CD4-positive, alpha-beta T cell treated with Interleukin-17A for 4 hours (primary cell): Measurements from ENCODE around the gene E2F6.

Source experiments
- DNase-seq: peaks from one replicate; pipeline ENCODE4 v3.0.0-alpha.2; 2020; ENCODE audit warnings: mixed read lengths

The E2F6 gene, protein sequence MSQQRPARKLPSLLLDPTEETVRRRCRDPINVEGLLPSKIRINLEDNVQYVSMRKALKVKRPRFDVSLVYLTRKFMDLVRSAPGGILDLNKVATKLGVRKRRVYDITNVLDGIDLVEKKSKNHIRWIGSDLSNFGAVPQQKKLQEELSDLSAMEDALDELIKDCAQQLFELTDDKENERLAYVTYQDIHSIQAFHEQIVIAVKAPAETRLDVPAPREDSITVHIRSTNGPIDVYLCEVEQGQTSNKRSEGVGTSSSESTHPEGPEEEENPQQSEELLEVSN

DNA sequence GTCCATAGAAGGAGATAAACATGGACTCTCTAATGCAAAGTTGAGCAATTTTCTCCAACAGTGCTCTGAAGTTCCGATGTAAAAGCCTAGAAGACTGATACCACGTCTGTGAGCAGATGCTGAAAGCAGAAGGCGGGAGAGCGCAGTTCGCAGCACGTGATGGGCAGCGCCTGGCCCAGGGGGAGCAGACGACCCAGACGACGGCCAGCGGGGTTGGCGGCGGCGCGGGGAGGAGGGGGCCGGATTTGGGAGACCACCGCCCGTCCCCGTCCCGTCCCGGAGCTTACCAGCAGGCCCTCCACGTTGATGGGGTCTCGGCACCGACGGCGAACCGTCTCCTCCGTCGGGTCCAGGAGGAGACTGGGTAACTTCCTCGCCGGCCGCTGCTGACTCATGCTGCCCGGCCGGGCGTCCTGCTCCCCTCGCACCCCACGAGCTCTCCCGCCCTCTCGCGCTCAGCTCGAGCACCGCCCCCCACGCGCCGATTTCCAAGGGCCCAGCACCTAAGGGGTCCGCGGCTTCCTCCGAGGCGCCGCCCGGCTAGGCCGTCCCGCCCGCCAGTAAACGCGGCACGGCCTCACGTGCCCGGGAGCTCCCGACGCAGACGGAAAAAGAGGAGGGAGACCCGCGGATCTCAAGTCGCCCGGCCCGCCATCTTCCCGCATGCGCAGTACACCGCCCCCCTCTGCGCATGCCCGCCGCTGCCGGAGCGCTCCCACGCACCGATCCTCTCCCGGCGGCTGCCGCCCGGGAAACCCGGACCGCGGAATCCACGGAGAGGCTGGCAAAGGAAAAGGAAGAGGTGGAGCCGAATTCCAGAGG is at the start of gene E2F6:
TSS of gene E2F6 (minus strand) at position 677 of the 822 bp plus-strand sequence. CDS start at position 395, 282 bp downstream.
- peak; percentile 85 for DNase-seq

DNA sequence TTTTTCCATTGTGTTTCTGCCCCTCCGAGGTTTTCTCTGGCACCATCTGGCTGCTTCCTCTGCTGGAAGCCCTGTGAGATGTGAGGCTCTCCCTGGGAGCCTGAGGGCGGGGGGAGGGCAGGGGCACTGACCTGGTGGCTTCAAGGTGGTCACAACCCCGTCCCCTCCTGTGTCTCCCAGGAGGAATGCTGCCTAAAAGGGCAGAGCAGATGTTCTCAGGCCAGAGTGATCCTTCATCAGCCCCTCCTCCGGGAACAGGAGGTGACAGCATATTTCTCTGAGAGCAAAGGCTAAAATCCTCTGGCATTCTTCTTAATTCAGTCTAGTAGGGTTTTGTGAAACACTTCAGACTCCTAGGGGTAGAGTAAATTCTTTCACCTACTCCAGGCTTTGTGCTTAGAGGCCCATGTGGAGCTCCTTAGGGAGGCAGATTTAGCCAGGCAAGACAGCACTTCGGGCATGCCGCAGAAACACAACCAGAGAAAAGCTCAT is 49.6 kb upstream of the E2F6 start:
- no peak for DNase-seq

DNA sequence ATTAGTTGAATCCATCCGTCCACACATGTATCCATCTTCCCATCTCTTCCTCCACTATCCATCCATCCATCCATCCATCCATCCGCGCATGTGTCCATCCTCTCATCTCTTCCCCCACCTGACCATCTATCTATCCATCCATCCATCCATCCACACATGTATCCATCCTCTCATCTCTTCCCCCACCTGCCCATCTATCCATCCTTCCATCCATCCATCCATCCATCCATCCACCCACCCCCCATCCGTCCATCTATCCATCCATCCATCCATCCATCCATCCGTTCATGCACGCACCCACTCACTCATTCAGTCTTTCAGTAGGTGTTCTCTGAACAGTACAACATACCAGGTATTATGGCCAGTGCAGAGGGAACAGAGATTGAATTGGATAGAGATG is 48.9 kb upstream of the E2F6 start:
- DNase-seq = no peak

DNA sequence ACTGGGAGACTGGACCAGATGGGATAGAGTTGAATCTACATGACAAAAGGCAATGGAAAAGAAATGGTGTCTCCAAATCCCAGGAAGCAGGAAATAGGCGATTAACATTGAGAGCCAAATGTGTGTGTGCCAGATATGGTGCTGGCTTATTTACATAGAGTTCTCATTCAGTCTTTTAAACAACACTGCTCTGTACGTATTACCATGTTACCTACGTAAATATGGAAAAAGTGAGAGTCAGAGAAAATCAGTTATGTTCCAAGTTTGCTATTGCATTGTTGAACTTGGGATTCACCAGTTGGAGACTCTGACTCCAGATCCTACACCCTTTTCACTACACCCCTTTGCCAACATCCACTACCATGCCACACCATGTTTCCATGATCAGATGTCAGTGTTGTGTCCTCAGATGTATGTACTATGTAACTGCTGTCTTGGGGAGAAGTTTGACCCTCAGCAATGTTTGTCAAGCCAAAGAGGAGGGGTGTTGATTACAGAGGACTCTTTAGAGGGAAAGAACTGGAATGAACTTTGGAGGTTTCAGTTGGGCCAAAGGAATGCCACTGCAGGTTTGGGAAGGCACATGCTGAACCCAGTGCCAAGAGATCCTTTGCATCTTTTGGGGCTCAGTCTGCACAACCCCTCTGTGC is 48.2 kb upstream of the E2F6 start:
- DNase-seq = no peak

DNA sequence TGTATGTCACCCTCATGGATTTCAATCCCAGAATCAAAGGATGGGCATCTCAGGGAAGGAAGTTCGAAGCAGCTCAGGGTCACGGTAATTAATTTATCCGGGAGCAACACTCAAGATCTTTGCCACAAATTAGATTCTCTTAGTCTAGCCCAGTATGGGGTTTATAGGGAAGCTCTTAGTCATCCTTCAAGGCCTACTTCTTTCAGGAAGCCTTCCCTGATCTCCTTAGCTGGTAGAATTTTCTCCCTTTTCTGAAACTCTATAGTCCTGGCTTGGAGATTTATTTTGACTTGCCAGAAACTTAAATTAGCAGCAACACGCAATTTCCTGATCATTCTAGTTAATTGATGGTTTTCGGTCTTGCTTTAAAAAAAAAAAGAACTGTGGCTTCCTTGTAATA is 47.4 kb upstream of the E2F6 start:
- DNase-seq = no peak

DNA sequence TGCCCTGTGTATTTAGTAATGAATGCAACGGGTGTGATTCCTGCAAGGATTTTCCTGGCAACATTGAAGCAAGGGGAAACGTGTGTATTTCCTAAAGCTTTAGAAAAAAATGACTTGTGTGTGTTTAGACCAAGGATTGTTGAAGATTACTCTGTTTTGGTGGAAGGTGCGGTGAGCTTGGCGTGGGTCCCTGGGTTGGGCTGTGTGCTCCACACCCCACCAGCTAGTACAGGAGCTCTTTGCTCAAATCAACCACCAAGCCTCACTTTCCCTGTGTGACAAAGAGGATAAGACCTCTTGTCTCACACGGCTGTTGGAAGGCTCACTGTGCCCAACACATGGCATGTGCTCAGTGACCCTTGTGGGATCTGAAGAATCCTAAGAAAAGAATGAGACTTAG is 46.5 kb upstream of the E2F6 start:
- no peak for DNase-seq

DNA sequence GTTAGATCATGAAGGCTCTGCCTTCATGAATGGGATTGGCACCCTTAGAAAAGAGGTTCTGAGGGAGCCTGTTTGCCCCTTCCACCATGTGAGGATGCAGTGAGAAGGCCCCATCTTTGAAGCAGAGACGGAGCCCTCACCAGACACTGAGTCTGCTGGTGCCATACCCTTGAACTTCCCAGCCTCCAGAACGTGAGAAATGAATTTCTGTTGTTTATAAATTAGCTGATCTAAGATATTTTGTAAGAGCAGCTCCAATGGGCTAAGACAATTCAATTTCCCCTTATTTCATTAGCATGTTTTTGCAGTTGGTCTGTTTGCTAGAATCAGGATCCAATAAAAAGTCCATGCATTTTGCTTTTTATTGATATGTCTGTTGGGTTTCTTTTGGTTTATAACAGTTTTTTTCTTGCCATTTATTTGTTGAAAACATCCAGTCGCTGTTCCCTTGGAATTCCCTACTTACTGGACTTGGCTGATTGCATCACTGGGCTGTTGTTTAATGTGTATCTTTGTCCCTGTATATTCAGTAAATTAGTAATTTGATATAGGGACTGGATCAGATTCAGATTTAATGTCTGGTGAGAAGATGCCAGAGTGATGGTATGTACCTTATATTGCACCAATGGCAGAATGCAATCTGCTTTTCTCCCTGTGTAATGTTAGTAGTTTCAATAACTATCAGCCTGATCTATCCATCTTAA is 43.8 kb upstream of the E2F6 start:
- DNase-seq = no peak

DNA sequence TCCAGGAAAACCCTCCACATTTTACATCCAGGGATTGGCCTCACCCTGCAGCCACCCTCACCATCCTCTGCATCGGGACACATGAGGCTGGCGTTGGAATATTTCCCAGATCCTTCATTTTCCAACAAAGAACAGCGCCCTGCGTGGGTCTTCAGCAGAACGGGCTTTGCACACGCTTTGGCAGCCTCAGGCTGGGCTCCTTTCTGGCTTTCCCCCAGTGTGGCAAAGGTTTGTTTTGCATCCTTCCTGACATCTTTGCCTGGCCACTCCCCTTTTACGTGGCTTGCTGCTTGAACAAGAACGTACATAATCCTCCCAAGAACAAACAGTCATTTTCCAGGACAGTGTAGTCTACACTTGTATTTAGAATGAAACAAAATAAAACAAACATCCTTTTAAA is 42.3 kb upstream of the E2F6 start:
- DNase-seq = no peak

DNA sequence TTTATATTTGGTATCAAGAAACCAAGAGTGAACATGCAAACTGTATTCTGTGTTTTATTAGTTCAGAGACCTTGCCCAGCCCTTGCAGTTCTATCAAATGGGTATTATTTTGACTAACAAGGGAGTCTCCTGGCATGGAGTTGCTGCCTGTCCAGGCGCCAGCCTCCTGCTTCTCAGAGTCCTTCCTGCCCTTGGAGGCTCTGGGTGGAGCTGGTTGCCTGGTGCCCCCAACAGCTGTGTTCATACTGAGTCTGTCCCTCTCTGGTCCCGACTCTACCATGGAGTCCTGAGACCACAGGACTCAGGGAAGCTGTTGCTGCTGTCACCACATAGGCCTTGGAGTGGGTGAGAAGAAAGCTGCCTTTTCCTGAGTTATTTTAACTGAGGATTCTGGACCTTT is 41.6 kb upstream of the E2F6 start:
- DNase-seq = no peak

DNA sequence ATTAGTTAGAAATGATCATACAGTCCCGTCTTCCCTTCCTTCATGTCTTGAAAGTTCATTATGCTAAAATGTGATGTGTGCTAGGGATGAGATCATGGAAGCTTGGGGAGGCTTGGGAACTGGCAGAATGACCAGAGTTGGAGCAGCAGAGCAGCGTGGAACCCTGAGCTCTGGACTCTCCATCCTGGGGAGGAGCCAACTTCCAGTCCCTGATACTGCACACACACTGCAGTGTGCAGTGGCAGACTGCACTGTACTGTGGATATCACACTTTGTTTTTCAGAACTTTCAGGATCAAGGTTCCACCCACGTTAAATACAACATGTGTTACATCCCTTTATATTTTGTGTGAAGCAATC is 40.6 kb upstream of the E2F6 start:
- DNase-seq = no peak

DNA sequence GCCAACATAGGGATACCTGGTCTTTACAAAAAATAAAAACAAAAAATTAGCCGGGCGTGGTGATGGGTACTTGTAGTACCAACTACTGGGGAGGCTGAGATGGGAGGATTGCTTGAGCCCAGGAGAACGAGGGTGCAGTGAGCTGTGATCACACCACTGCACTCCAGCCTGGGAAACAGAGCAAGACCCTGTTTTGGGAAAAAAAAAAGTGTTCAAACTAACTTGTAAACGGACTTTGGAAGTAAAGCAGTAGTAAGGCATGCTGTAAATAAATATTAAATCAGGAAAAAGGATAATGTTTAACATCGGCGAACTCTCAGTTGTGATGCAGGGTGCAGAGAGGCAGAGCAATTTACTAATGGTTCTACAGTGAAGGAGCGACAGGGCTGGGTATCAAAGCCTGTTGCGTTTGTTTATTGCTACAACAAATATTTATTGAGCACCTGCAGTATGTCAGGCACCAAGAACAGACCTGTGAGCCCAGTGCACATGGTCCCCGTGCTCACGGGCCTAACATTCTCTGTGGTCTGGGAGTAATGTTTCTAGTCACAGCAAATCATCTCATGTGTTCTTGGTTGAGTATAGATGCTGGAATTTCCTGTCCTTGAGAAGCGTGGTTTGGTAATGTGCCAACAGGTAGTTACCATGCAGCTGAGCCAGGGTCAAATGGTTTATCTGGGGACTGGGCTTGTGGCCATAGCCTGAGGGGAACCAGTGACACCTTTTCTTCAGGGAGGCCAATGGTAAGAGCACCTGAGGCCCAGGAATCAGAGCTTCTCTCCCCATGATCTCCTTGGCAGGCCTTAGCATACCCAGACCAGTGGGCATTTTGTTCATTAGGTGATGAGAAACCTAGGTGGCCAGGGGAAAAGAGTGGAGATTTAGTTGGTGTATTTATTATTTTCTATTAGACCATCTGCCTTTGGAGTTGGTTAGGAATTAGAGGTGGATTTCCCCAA is 40.0 kb upstream of the E2F6 start:
- no peak for DNase-seq

DNA sequence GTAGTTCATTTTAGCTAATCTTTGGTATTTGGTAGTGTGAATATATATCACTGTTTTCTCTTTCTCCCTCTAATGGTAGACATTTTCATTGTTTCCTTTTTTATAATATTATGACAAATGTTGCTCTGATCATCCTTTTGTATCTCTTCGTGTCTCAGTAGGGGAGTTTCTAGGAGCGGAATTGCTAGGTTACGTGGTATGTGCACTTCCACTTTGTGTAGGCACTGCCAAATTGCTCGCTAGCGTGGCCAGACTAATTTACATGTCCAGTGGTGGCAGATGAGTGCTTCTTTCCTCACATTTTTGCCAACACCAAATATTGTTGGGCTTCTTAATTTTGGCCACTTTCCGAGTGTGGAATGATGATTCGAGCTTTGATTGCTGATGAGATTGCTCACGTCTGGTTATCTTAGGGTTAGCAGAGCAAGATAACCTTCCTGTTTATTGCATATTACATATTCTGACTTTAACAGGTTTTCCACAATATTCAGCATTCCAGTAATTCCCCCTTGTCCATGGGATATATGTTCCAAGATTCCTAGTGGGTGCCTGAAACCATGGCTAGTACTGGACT is 37.5 kb upstream of the E2F6 start:
- no peak for DNase-seq

DNA sequence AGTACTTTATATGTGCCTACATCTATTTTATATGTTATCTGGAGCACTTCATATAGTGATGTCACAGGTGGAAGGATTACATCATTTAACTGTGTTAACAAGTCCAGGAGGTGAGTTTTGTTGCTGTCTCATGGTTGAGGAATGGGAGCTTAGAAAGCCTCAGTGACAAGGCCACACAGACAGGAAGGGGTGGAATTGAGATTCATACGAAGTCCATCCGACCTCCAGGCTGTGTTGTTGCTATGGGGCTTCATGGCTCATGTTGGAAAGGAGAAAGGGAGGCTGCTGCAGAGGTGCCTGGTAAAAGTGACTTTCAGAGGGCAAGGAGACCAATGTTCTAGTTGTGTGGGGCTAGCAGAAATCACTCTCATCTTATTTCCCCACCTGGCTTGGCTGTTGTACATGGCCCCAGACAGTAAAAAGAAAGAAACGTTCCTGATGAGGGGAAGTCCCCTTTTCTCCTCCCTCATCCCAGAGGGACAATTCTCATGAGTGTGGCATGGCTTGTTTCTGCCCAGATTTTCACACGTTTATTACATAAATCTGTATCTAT is 36.9 kb upstream of the E2F6 start:
- no peak for DNase-seq

DNA sequence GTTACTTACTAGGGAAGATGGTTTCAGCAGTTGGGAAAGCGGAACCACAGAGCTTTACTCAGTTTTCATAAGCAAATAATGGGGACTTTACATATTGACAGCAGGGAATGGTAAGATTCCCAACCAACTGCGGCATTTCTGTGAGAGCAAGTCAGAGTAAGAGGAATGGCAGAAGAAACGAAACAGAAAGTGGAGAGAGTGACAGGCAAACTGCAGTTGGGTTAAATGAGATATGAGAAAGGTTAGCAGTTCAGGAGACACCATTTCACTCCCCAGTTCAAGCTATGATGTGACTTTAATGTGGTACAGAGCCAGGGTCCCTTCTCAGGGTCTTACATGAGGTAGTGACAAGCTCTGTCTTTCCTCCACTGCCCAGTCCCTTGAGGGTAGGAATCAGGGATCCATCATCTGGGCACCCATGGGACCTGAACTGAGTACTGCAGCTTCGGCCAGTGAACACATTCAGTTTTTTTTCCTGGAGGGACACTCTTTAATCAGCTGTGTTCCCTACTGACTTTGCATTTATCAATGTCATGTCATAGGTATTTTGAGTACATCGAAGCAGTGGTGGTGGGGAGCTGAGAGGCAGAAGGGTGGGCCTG is 34.8 kb upstream of the E2F6 start:
- no peak for DNase-seq

DNA sequence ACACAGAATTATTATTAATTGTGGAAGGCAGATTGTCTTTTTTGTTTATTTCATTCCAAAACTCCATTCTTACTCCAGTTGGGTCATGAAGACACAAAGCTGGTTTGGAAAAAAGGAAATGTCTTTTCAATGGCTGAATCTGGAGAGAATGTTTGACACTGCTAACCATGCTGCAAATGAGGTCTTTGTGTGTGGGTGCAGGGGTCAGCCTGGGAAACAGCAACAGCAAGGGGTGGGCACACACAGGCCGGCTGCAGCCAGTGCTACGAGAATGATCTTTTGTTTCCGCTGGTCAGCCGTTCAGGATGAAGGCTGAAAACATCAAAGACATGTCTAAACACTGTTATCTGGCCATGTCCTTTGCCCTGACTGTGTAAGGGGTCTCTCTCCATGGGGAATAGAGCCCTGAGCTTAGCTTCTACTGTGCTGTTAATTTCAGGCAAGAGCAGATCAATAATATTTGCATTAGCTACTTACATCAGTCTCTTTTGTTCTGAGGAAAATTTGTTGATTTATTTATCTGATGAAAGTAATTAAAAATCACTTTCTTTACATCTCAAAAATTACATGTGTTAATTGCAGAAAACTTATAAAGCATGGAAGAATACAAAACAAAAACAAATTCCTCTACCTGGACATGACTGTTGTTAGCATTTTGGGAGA is 33.3 kb upstream of the E2F6 start:
- no peak for DNase-seq

DNA sequence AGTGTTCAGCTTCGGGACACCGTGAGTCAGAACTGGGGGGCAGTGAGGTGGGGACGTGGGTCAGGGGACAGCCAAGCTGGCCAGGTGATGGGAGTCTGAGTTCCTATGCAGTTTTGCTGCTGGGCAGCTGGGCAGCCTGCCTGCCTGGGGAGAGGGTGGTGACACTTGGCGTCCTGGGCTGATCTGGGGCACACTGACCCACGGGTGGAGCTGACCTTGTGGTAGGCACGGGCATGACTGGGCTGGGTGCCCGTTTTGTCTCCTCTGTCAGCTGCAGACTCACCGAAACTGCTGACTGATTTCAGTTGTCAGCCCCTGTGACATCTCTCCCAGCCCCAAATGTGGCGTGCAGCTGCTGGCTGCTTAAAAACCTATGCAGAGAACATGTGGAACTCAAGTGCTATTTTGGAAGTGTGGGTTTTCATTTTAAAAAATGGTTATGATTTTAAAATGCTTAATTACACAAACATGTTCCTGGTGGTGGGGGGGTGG is 32.6 kb upstream of the E2F6 start:
- no peak for DNase-seq

DNA sequence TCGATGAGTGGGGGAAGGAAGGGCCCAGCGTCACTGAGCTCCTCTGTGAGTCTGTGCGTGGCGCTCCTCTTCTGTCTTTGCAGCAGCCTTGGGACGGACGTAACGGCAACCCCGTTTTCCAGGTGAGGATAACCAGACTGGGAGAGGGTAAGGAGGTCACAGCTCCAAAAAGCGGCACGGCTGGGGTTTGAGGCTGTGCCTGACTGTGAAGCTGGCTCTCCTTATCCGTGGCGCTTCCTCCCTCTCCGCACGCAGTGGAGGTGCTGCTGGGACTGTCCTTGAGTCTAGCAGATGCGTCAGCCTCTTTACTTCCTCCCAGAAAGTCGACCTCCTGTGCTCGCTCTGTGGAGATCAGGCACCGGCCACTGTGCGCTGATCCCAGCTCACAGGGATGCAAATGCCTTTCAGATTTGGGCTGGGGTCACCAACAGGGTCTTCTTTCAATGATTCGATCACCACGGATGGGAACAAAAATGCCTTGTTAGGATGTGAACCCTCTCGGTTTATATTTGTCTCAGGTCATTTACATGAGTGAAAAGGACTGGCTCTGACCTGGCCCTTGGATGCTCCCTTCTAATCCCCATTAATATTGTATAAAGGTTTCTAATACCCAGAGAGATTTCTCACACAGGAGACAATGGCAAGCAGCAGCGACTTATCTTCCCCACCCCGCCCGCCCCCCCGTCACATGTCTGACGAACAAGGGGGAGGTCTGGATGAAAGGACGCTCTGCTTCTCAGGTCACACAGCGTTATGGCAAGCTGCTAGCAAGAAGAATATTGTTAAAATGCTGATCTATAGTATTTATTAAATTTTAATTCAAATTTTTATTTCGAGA is 30.1 kb upstream of the E2F6 start:
- DNase-seq = no peak

DNA sequence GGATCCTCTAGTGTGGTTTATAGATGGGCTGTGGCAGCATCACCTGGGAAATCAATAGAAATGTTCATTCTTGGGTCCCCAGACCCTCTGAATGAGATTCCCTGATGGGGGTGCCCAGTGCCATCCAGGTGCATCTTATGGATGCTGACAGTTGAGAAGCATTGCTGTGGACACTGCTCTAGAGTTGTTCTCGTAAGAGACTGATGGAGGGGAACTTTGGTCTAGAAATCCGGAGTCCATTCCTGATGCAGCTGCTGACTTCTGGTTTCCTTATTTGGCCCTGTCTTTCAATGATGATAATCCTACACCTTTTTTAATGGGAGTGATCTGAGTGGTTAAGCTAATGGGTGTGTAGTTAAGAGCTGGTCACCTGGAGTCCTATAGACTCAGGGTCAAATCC is 28.3 kb upstream of the E2F6 start:
- no peak for DNase-seq

DNA sequence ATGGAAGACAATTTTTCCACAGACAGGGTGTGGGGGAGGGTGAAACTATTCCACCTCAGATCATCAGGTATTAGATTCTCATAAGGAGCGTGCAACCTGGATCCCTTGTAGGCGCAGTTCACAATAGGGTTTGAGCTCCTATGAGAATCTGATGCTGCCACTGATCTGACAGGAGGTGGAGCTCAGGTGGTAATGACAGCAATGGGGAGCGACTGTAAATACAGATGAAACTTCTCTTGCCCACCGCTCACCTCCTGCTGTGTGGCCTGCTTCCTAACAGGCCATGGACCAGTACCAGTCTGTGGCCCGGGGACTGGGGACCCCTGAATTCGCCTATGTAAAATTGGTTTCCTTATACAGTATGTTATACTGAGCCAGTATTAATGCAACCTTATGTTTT is 27.3 kb upstream of the E2F6 start:
- DNase-seq = no peak
